Measurements from ENCODE around the gene PNPLA7. TPM values are rescaled to one million over a fixed set of nuclear protein-coding genes. Genes with fewer than 3 reads are reported as not detected.

Gene PNPLA7
- total and polyA plus RNA-seq, 4 donors, result 0.75 to 6.5 (median 2.1) TPM

DNA sequence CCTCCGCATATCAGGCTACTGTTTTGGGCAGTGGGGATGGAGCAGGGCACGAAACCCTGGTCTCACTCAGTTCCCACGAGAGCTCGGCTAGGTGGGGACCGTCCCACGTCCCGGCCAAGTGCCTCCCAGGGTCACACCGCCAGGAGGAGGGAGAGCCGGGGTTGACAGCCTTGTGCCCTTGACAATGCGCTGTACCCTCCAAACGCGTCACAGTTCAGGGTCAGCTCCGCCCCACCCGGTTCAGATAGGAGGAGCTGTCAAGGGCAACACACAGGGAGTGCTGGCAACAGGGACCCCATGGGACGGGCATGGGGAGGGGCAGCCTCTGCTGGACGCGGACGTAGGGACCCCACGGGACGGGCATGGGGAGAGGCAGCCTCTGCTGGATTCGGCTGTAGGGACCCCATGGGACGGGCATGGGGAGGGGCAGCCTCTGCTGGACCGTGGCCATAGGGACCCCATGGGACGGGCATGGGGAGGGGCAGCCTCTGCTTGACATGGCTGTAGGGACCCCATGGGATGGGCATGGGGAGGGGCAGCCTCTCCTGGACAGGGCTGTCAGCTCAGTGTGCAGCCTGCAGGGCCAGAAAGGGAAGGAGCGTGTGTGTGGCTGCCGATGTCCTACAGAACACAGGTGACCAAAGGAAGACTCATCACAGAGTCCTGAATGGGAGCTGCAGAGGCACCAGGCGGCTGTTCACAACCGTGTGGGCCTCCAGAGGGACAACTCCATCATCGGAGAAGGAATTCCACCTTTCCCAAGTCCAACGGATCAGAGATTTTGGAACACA is 29.4 kb downstream of the PNPLA7 start:
- WGBS, result 92% methylated on average over 30 of the region's 30 CpGs
- Histone ChIP-seq H3K27ac (ENCODE audit: low read depth in 1 of 2, low read length in 2 of 2) (no peak overlapping the region), H3K9me3 (ENCODE audit: control insufficient read depth in 4 of 4, low read length in 3 of 4) (no peaks in the 10 kb centered on the region), H3K36me3 (ENCODE audit: control insufficient read depth in 4 of 4, insufficient read depth in 3 of 4, low read depth in 1 of 4, low read length in 3 of 4) (peaks cover 0 to 11% (median 3%) of the 10 kb centered on the region in 4 donors), H3K4me1 (ENCODE audit: control insufficient read depth in 4 of 4, insufficient read depth in 4 of 4, low read length in 3 of 4) (no peaks in the 10 kb centered on the region), H3K4me3 (ENCODE audit: low read depth in 1 of 3, low read length in 3 of 3) (no peak overlapping the region), H3K27me3 (ENCODE audit: control insufficient read depth in 4 of 4, insufficient read depth in 4 of 4, low read length in 3 of 4) (no peaks in the 10 kb centered on the region), H3K9ac (ENCODE audit: low read depth in 1 of 2, low read length in 2 of 2) (no peak overlapping the region)
- TF ChIP-seq, protein P1, sequence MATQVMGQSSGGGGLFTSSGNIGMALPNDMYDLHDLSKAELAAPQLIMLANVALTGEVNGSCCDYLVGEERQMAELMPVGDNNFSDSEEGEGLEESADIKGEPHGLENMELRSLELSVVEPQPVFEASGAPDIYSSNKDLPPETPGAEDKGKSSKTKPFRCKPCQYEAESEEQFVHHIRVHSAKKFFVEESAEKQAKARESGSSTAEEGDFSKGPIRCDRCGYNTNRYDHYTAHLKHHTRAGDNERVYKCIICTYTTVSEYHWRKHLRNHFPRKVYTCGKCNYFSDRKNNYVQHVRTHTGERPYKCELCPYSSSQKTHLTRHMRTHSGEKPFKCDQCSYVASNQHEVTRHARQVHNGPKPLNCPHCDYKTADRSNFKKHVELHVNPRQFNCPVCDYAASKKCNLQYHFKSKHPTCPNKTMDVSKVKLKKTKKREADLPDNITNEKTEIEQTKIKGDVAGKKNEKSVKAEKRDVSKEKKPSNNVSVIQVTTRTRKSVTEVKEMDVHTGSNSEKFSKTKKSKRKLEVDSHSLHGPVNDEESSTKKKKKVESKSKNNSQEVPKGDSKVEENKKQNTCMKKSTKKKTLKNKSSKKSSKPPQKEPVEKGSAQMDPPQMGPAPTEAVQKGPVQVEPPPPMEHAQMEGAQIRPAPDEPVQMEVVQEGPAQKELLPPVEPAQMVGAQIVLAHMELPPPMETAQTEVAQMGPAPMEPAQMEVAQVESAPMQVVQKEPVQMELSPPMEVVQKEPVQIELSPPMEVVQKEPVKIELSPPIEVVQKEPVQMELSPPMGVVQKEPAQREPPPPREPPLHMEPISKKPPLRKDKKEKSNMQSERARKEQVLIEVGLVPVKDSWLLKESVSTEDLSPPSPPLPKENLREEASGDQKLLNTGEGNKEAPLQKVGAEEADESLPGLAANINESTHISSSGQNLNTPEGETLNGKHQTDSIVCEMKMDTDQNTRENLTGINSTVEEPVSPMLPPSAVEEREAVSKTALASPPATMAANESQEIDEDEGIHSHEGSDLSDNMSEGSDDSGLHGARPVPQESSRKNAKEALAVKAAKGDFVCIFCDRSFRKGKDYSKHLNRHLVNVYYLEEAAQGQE (IDR thresholded peaks at IDR 0.05), result no peak
- TF ChIP-seq YY1 (IDR thresholded peaks at IDR 0.05), result no peak
- no peak for TF ChIP-seq GABPA (IDR thresholded peaks at IDR 0.05 in 1 of 2, conservative IDR thresholded peaks at IDR 0.05 in 1 of 2)
- TF ChIP-seq, protein P2, sequence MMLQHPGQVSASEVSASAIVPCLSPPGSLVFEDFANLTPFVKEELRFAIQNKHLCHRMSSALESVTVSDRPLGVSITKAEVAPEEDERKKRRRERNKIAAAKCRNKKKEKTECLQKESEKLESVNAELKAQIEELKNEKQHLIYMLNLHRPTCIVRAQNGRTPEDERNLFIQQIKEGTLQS (IDR thresholded peaks at IDR 0.05), result no peak
- TF ChIP-seq EGR1 (IDR thresholded peaks at IDR 0.05; ENCODE audit: low read depth in 2 of 2), result no peak
- TF ChIP-seq, protein P3, sequence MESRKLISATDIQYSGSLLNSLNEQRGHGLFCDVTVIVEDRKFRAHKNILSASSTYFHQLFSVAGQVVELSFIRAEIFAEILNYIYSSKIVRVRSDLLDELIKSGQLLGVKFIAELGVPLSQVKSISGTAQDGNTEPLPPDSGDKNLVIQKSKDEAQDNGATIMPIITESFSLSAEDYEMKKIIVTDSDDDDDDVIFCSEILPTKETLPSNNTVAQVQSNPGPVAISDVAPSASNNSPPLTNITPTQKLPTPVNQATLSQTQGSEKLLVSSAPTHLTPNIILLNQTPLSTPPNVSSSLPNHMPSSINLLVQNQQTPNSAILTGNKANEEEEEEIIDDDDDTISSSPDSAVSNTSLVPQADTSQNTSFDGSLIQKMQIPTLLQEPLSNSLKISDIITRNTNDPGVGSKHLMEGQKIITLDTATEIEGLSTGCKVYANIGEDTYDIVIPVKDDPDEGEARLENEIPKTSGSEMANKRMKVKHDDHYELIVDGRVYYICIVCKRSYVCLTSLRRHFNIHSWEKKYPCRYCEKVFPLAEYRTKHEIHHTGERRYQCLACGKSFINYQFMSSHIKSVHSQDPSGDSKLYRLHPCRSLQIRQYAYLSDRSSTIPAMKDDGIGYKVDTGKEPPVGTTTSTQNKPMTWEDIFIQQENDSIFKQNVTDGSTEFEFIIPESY (IDR thresholded peaks at IDR 0.05), result no peak
- TF ChIP-seq HNF4A (conservative IDR thresholded peaks at IDR 0.05), result no peak
- no peak for TF ChIP-seq SP1 (IDR thresholded peaks at IDR 0.05)
- no peak for TF ChIP-seq TAF1 (conservative IDR thresholded peaks at IDR 0.05)
- TF ChIP-seq, protein P4, sequence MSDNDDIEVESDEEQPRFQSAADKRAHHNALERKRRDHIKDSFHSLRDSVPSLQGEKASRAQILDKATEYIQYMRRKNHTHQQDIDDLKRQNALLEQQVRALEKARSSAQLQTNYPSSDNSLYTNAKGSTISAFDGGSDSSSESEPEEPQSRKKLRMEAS (IDR thresholded peaks at IDR 0.05), result no peak
- TF ChIP-seq FOXA1 (IDR thresholded peaks at IDR 0.05), result no peak
- no peak for TF ChIP-seq RAD21 (IDR thresholded peaks at IDR 0.05)
- TF ChIP-seq FOXA2 (IDR thresholded peaks at IDR 0.05), result no peak
- TF ChIP-seq JUND (IDR thresholded peaks at IDR 0.05), result no peak
- no peak for TF ChIP-seq RXRA (IDR thresholded peaks at IDR 0.05)
- no peak for DNase-seq (ENCODE audit: low spot score)

DNA sequence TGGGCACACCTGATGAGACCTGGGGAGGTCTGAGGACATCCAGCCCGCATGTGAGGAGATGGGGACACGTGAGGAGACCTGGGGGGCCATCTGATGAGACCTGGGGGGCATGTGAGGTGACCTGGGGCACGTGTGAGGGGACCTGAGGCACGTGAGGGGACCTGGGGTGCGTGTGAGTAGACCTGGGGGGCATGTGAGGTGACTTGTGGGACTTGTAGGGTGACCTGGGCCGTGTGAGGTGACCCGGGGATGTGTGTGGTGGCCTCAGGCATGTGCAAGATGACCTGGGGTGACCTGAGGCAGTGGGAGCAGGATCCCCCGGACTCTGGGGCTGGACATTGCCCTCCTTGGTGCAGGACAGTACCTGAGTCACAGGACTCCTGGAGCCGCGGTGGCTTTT is 30.6 kb downstream of the PNPLA7 start:
- no peaks in the 10 kb centered on the region for H3K27me3 ChIP-seq (ENCODE audit: control insufficient read depth in 4 of 4, insufficient read depth in 4 of 4, low read length in 3 of 4)
- TF ChIP-seq TAF1 (conservative IDR thresholded peaks at IDR 0.05) (no peak), JUND (IDR thresholded peaks at IDR 0.05) (no peak), NR2F2 (IDR thresholded peaks at IDR 0.05) (no peak), HNF4A (conservative IDR thresholded peaks at IDR 0.05) (no peak), FOXA2 (IDR thresholded peaks at IDR 0.05) (no peak), RAD21 (IDR thresholded peaks at IDR 0.05) (no peak), EGR1 (IDR thresholded peaks at IDR 0.05; ENCODE audit: low read depth in 2 of 2) (no peak), FOXA1 (IDR thresholded peaks at IDR 0.05) (no peak), SP1 (IDR thresholded peaks at IDR 0.05) (no peak), GABPA (IDR thresholded peaks at IDR 0.05 in 1 of 2, conservative IDR thresholded peaks at IDR 0.05 in 1 of 2) (no peak)
- TF ChIP-seq, protein P4 (IDR thresholded peaks at IDR 0.05), result no peak
- TF ChIP-seq, protein P3 (IDR thresholded peaks at IDR 0.05), result no peak
- TF ChIP-seq, protein P2 (IDR thresholded peaks at IDR 0.05), result no peak
- TF ChIP-seq, protein P5, sequence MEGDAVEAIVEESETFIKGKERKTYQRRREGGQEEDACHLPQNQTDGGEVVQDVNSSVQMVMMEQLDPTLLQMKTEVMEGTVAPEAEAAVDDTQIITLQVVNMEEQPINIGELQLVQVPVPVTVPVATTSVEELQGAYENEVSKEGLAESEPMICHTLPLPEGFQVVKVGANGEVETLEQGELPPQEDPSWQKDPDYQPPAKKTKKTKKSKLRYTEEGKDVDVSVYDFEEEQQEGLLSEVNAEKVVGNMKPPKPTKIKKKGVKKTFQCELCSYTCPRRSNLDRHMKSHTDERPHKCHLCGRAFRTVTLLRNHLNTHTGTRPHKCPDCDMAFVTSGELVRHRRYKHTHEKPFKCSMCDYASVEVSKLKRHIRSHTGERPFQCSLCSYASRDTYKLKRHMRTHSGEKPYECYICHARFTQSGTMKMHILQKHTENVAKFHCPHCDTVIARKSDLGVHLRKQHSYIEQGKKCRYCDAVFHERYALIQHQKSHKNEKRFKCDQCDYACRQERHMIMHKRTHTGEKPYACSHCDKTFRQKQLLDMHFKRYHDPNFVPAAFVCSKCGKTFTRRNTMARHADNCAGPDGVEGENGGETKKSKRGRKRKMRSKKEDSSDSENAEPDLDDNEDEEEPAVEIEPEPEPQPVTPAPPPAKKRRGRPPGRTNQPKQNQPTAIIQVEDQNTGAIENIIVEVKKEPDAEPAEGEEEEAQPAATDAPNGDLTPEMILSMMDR (IDR thresholded peaks at IDR 0.05; ENCODE audit: low read depth, low read length, missing input control), result no peak
- WGBS, result 90% methylated on average over 10 of the region's 10 CpGs

More for the DNA sequence above, 30.6 kb downstream of the PNPLA7 start:
- Histone ChIP-seq H3K36me3 (ENCODE audit: control insufficient read depth in 4 of 4, insufficient read depth in 3 of 4, low read depth in 1 of 4, low read length in 3 of 4) (peaks cover 0 to 11% (median 3%) of the 10 kb centered on the region in 4 donors), H3K9ac (ENCODE audit: low read depth in 1 of 2, low read length in 2 of 2) (no peak overlapping the region), H3K9me3 (ENCODE audit: control insufficient read depth in 4 of 4, low read length in 3 of 4) (no peaks in the 10 kb centered on the region), H3K4me3 (ENCODE audit: low read depth in 1 of 3, low read length in 3 of 3) (no peak overlapping the region), H3K4me1 (ENCODE audit: control insufficient read depth in 4 of 4, insufficient read depth in 4 of 4, low read length in 3 of 4) (no peaks in the 10 kb centered on the region), H3K27ac (ENCODE audit: low read depth in 1 of 2, low read length in 2 of 2) (no peak overlapping the region)
- no peak for DNase-seq (ENCODE audit: low spot score)
